Left ventricle myocardium inferior (tissue), 1 donor: ENCODE measurements around the gene WDR62. TPM values are rescaled to one million over a fixed set of nuclear protein-coding genes. Genes with fewer than 3 reads are reported as not detected.

Experiments used
- DNase-seq: peaks from one replicate; pipeline ENCODE4 v3.0.0-alpha.2; 2020
- H3K27ac ChIP-seq: fragments of 200-600 bp; replicated peaks from 2 replicates; pipeline ENCODE4 v1.8.0; 2021
- H3K27me3 ChIP-seq: fragments of 200-600 bp; 2 replicates; pipeline ENCODE4 v1.8.0; 2021; ENCODE audit warnings: low read depth
- H3K36me3 ChIP-seq: fragments of 200-600 bp; 2 replicates; pipeline ENCODE4 v1.8.0; 2021
- H3K4me1 ChIP-seq: fragments of 200-600 bp; 2 replicates; pipeline ENCODE4 v1.8.0; 2021
- H3K4me3 ChIP-seq: fragments of 200-600 bp; 2 replicates; pipeline ENCODE4 v1.8.0; 2021; ENCODE audit warnings: mild to moderate bottlenecking, moderate library complexity
- H3K9me3 ChIP-seq: fragments of 200-600 bp; replicated peaks from 2 replicates; pipeline ENCODE4 v1.8.0; 2021
- intact Hi-C: fragments of 100-400 bp; cut with micrococcal nuclease; formaldehyde crosslinking; loops from one replicate; pipeline ENCODE4 v1.11.0; 2022
- long read RNA-seq: library from polyadenylated mRNA; unstranded; transcript quantifications from one replicate; pipeline ENCODE4 v2.0.0, GENCODE V29; 2021
- total RNA-seq: library from RNA; stranded (reverse); fragmentation: NEBNext Ultra II Directional; extraction: Animal tissue kit (Norgen Biotek cat#: 25700); gene quantifications from one replicate; pipeline ENCODE4 v1.2.1, GENCODE V29; 2021
- TF ChIP-seq, protein P1 (sequence below): fragments of 200-600 bp; IDR thresholded peaks from 2 replicates; pipeline ENCODE4 v1.8.0; 2021; ENCODE audit warnings: antibody characterized with exemption, mild to moderate bottlenecking, borderline replicate concordance
- donor health status: DM: no; HTN: yes; CAD: no; lungs with severe emphysema.

WDR62 gene
- 17.7 TPM for total RNA-seq
- long read RNA-seq, partial matches to known transcripts: 153 of 177 reads
- long read RNA-seq, other reads (novel, unspliced or antisense): 24 of 177 reads

DNA sequence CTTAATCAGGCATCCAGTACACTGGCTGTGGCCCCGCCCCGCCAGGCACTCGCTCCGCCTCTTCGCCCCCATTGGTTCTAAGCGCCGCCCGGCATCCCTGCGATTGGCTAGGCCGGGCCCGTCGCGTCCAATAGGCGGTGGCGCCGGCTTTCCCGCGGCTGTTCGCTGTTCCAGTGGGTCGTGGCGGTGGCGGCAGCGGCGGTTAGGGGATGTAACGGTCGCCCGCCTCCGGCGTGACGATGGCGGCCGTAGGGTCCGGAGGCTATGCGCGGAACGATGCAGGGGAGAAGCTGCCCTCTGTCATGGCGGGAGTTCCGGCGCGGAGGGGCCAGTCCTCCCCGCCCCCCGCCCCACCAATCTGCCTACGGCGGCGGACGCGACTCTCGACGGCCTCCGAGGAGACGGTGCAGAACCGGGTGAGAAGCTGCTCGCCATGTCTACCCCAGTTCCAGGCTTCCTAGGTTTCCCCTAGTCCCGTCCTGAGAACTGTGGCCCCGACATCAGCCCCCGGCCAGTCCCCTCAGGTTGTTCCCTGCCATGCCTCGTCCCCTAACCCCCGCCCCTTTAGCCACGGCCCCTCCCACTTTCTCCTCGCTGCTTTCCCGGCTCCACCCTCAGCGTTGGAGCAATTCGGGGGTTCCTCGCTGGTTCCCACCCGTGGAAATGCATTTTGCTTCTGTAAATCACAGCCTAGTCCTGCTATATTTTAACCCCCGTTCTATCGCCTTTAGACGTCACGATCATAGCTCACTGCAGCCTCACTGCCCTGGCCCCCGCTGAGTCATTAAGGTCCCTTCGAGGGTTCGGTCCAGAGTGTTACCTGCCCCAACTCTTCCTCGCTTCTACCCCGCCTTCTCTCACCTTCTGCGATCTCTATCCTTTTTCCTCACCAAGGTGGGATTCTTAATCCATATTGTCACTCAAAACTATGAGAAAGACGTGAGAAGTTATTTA is at the start of gene WDR62:
WDR62 (plus strand) TSS at position 165 of the 954 bp plus-strand sequence; CDS start at position 240, 75 bp downstream.
- H3K27ac ChIP-seq: peak within 1 kb of the TSS; percentile 98
- H3K27me3 ChIP-seq: no peaks in the 10 kb centered on the region
- DNase-seq: peak; percentile 94
- H3K4me1 ChIP-seq: peaks cover 21% of the 10 kb centered on the region
- H3K9me3 ChIP-seq: no peaks in the 10 kb centered on the region
- TF ChIP-seq, protein P1, sequence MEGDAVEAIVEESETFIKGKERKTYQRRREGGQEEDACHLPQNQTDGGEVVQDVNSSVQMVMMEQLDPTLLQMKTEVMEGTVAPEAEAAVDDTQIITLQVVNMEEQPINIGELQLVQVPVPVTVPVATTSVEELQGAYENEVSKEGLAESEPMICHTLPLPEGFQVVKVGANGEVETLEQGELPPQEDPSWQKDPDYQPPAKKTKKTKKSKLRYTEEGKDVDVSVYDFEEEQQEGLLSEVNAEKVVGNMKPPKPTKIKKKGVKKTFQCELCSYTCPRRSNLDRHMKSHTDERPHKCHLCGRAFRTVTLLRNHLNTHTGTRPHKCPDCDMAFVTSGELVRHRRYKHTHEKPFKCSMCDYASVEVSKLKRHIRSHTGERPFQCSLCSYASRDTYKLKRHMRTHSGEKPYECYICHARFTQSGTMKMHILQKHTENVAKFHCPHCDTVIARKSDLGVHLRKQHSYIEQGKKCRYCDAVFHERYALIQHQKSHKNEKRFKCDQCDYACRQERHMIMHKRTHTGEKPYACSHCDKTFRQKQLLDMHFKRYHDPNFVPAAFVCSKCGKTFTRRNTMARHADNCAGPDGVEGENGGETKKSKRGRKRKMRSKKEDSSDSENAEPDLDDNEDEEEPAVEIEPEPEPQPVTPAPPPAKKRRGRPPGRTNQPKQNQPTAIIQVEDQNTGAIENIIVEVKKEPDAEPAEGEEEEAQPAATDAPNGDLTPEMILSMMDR: no peak
- intact Hi-C loops: no loop called here
- H3K36me3 ChIP-seq: no peaks in the 10 kb centered on the region
- H3K4me3 ChIP-seq: peak within 1 kb of the TSS; percentile 79

DNA sequence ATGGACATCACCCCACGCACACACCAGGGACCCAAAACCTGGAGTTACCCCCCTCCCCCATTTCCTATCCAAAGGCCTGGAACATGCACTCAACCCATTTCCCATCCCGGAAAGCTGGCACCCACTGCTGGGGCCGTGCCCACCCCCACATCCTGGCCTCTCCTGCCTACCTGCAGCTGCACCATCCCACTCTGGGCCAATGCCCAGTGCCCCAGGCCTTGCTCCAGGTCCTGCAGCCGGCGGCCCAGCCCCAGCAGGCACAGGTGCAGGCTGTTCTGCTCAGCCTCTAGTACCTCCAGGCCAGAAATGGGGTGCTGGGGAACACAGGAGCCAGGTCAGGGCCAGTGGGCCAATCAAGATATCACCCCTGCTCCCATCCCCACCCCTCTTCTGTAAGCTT is 47.7 kb upstream of the WDR62 start:
- H3K36me3 ChIP-seq: no peaks in the 10 kb centered on the region
- H3K27ac ChIP-seq: no peak overlapping the region
- H3K9me3 ChIP-seq: no peaks in the 10 kb centered on the region
- no peak for DNase-seq
- no peaks in the 10 kb centered on the region for H3K27me3 ChIP-seq
- no peak overlapping the region for H3K4me3 ChIP-seq
- peaks cover 15% of the 10 kb centered on the region for H3K4me1 ChIP-seq
- intact Hi-C loops: no loop called here
- TF ChIP-seq, protein P1: no peak

DNA sequence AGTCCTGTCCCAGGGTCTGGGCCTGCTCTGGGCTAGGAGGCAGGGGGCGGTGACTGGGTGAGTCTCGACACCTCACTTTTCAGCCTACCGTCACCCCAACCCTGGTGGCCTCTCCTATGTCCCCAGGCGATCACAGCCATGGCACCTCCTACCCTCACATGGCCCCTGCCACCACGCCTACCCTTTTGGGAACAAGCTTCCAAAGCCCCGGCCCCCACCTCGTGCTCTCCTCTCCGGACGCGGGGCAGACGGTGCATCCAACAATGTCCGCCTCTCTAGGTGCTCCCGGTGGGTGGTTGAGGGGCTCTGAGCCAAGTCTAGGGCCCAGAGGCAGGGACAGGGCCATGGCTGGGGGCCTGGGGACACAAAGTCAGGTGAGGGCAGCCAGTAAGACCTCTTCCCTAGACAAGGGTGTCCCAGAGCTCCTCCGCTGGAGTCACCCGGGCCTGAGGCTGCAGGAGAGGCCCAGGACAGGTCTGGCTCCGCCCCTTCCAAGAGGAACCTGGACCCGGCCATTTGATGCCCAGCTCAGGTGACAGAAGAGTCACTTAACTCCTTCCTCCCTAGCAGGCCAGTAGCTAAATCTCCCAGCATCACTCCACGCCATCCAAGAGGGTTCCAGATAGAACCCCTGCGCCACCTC is 46.2 kb upstream of the WDR62 start, which contains the start of gene SYNE4:
SYNE4 (minus strand) TSS at position 478 of the 643 bp plus-strand sequence; CDS start at position 346, 132 bp downstream.
- TF ChIP-seq, protein P1: no peak
- H3K4me3 ChIP-seq: peak within 1 kb of the TSS; percentile 59

DNA sequence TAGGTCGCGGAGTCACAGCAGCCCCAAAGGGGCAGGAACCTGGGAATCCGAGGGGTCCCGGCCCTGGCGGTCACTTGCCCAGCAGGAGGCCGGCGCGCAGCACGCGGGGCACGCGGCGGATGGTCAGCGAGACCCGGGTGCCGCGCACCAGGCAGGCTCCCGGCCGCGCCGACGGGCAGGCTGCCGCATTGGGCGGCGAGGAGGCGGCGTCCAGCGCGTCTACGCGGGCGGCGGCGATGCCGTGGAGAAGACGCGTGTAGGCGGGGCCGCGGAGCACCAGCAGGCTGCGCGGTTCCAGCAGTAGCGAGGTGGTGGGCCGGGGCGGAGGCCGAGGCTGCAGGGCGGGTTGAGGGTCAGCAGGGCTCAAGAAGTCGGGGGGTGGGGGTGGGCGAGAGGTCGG is 45.5 kb upstream of the WDR62 start:
- Histone ChIP-seq H3K4me1 (peaks cover 26% of the 10 kb centered on the region), H3K4me3 (peak overlapping the region; percentile 59), H3K9me3 (no peaks in the 10 kb centered on the region), H3K36me3 (no peaks in the 10 kb centered on the region), H3K27me3 (no peaks in the 10 kb centered on the region), H3K27ac (peak overlapping the region; percentile 30)
- intact Hi-C loops: no loop called here
- TF ChIP-seq, protein P1: no peak
- DNase-seq: peak; percentile 68

More for the DNA sequence above, 46.2 kb upstream of the WDR62 start, which contains the start of gene SYNE4:
- no peak for DNase-seq
- Histone ChIP-seq H3K9me3 (no peaks in the 10 kb centered on the region), H3K36me3 (no peaks in the 10 kb centered on the region), H3K27ac (peak within 1 kb of the TSS; percentile 30), H3K27me3 (no peaks in the 10 kb centered on the region), H3K4me1 (peaks cover 21% of the 10 kb centered on the region)
- intact Hi-C loops: no loop called here

DNA sequence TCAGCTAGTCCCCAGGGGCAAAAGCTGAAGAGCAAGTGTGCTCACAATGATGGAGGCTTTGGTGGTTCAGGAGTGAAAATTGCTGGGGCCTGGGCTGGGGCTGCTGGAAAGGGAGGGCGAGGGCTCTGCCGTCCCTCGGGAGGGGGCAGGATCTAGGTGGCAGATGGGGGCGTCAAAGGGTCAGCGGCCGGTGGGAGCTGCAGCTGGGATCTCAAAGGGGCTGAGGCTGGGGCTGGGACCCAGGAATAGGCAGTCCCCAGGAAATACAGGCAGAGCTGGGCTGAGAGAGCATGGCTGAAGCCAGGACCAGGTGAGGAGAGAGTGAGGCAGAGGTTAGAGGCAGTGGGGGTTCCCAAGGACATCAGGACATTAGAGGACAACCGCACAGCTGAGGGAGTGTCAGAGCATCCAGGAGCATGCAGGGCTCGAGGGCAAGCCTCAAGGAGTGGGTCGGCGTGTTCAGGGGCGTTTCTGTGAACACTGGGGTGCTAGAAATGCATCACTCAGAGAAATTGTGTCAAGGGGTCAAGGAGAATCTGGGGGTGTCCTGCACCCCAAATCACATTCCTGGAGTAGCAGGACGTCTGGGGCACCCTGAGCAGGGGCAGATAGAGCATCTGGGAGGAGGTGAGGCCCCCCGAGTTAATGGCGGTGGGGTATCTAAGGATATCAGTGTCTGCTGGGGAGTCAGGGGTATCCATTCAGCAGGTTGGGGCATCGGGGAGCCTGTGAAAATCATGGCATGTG is 44.9 kb upstream of the WDR62 start:
- no peaks in the 10 kb centered on the region for H3K9me3 ChIP-seq
- H3K4me1 ChIP-seq: peaks cover 31% of the 10 kb centered on the region
- TF ChIP-seq, protein P1: no peak
- no peak for DNase-seq
- intact Hi-C loops: no loop called here
- H3K27ac ChIP-seq: peak overlapping the region; percentile 30
- H3K36me3 ChIP-seq: no peaks in the 10 kb centered on the region
- H3K4me3 ChIP-seq: peak overlapping the region; percentile 59
- no peaks in the 10 kb centered on the region for H3K27me3 ChIP-seq
